ENCODE results near the gene GPX4.

Gene GPX4

DNA sequence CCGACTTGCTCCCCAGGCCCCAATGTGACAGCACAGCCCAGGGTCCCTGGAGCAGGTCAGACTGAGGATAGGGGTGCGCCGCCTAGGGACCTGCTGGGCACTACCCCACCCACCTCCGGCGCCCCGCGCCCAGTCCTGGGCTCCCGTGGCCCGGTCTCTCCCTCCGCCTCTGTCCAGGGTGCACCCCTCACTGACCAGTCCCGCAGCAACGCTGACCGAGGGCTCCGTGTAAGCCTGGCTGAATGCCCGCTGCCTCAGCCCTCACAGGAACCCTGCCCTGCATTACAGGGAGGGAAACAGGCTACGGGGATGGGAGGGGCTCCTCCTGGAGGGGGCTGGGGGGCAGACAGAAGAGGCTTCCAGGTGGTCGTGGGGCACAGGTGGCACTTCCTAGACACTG lies 31.7 kb downstream of the GPX4 start:
- DNase-seq, result no peak

DNA sequence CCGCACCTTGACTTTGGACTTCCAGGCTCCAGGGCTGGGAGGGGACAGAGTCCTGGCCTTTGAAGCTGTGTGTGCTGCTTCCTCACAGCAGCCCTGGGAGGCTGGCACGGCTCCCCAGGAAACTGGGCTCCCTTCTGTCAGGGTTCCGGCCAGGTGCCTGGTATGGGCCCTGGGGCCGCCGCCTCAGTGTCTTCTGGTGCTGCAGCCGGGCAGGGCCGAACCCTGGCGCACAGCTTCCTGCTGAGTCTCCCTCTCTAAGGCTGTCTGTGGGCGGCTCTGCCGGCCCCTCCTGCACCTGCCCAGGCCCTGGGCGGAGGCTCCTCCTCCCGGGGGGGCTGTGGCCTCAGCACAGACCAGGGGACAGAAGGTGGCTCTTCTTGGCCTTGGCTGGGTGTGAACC lies 32.4 kb downstream of the GPX4 start:
- DNase-seq, result no peak

DNA sequence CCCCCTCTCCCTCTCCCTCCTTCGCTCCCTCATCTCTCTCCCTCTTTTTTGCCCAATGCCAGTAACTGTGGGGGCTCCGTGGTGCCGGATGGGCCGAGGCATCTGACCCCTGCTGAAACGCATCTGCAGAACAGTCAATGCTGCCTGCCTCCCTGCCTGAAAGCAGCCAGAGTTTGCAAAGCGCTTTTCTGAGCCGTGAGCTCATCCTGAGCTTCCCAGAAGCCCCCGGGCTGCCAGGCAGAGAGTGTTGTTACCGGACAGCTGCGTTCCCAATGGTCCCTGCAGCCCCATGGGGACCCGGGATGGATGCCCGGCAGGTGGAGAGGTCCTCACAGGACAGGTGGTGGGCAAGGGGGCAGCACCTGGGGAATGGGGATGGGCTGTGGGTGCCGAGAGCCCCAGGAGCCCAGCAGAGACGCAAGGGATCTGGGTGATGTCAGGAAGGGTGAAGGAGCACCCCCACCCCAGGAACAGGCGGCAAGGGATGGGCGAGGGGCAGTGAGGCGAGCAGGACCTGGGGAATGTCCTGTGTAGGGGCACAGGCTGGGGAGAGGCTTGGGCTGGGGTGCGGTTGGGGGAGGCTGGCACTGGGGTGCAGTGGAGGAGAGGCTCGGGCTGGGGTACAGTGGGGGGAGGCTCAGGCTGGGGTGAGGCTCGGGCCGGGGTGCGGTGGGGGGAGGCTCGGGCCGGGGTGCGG lies 33.0 kb downstream of the GPX4 start:
- no peak for DNase-seq

DNA sequence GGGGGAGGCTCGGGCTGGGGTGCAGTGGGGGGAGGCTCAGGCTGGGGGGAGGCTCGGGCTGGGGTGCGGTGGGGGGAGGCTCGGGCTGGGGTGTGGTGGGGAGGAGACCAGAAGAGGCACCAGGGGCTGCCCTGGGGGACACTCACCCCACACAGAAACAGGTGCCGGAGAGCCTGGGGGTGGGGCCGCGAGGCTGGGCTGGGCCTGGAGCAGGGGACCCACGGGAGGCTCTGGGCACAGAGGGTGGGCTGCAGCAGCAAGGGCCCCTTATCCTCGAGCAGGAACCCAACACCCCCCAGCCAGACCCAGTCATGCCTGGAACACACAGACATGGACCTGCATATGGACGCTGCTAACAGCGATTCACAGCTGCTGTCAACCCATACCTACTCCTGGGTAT lies 34.3 kb downstream of the GPX4 start:
- DNase-seq, result no peak

DNA sequence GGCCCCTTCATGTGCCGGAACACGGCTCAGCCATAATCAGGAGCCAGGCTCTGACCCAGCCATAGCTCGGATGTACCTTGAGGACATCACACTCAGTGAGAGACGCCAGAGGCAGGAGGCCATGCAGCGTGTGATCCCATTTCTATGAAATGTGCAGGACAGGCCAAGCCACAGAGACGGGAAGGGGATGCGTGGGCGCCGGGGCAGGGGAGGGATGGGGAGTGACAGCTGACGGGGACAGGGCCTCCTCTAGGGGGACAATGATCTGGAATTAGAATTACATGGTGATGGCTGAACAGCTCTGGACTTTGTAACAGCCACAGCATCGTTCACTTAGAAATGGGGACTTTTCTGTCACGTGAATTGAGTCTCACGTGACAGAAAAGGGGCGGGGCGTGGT lies 35.3 kb downstream of the GPX4 start:
- DNase-seq, result no peak

DNA sequence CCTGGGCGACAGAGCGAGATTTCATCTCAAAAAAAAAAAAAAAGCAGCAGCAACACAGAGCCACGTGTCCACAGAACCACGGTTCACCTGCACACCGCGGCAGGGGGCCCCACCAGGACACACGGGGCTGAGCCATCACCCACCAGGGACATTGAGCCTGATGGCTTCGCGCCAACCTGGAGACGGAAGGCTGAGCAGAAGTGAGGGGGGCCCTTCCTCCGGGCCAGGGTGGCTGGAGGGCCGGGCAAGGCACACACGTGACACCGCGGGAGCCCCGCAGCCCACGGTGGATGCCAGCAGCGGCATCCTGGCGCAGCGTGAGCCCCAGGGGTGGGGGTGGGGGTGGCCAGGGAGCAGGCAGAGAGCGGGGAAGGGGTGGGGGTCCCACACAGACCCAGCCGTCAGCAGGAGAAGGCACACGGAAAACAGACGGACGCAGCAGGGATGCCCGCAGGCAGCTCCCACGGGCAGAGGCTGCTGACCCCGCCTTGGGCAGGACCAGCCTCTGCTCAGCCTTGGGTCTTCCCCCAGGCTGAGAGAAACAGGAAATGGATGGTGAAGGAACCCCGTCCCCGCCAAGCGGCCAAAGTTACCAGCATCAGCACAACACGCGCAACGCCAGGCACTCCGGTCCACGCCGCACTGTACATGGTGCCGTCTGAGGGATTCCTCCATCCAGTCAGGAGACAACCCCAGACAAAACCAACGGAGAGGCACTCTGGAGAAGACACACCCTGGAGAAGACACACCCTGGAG lies 36.7 kb downstream of the GPX4 start:
- DNase-seq, result no peak

DNA sequence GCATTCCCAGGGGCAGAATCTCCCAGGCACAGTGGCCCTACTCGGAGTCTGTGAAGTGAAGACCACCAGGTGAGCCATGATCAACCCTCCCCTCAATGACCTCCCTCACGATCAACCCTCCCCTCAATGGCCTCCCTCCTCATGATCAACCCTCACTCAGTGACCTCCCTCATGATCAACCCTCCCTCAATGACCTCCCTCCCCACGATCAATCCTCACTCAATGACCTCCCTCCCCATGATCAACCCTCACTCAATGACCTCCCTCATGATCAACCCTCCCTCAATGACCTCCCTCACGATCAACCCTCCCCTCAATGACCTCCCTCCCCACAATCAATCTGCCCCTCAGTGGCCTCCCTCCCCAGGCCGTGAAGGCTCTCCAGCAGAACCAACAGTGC lies 38.1 kb downstream of the GPX4 start:
- DNase-seq, result no peak

DNA sequence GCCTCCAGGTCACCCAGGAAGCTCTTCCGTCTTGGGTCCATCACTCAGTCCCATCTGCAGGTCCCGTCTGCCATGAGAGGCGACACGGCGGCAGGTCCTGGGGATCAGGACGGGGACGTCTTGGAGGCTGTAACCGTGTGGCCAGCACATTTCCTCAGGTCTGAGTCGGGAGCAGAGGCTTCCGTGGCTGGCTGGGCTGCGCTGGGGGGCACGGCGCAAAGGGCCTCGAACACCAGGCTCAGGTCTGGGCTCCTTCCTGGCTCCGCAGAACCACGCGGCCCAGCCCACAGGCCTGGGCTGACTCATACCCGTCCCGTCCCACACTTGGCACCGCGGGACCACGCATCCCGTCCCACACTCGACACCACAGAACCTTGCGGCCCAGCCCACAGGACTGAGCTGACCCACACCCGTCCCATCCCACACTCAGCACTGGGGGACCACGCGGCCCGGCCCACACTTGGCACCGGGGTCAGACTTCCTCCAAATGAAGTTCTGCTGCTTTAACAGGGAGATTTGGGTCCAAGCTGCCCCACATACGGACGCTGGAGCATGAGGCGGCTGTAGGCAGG lies 40.1 kb downstream of the GPX4 start:
- DNase-seq, result no peak

DNA sequence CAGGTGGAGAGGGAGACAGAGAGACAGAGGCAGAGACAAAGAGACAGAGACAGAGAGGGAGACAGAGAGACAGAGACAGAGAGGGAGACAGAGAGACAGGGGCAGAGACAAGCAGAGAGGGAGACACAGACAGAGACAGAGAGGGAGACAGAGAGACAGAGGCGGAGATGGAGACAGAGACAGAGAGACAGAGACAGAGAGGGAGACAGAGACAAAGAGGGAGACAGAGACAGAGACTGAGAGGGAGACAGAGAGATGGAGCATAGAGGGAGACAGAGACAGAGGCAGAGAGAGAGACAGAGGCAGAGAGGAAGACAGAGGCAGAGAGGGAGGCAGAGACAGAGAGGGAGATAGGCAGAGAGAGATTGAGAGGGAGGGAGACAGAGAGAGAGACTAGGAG lies 40.9 kb downstream of the GPX4 start:
- DNase-seq, result no peak

DNA sequence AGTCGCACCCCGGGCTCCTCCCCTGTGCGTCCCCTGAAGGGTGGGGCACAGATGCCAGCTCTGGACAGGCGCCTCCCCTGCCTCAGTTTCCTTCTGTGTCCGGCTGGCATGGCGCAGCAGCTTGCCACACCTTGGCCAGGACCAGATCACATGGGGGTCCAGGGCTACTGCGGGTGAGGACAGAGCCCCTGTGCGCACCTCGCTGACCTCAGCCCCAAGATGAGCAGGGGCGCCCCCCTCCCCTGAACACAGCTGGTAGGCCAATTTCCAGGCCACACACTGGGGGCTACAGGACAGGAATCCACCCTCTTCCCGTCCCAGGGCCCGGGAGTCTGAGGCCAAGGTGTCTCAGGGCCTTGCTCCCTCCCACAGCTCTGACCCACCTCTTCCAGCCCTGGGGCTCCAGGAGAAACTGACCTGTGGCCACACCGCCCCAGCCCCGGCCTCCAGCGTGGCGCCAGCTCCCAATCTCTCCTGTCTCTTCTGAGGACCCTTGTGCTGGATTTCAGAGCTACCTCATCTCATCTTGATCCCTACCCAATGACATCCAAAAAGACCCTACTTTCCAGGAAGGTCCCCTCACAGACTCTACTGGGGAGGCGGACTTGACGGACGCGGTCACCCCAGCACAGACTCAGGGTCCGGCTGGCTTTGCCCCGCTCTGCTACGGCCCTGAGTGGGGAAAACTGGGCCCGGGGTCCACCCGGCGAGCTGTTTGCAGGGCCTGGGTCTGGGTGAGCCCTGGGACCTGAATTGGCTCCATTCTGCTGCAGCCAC lies 42.0 kb downstream of the GPX4 start:
- no peak for DNase-seq

DNA sequence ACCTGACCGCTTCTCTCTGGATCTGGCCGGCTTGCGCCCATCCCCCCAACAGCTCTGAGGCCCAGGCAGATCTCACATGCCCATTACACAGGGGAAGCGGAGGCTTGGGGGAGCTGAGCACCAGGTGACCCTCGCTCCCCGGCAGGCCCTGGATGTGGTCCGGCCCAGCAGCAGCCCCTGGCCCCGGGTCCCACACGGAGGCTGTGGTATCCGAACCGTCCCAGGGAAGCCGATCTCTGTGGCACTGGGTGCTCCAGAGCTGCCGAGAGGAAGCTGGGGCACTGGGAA lies 42.6 kb downstream of the GPX4 start:
- no peak for DNase-seq

DNA sequence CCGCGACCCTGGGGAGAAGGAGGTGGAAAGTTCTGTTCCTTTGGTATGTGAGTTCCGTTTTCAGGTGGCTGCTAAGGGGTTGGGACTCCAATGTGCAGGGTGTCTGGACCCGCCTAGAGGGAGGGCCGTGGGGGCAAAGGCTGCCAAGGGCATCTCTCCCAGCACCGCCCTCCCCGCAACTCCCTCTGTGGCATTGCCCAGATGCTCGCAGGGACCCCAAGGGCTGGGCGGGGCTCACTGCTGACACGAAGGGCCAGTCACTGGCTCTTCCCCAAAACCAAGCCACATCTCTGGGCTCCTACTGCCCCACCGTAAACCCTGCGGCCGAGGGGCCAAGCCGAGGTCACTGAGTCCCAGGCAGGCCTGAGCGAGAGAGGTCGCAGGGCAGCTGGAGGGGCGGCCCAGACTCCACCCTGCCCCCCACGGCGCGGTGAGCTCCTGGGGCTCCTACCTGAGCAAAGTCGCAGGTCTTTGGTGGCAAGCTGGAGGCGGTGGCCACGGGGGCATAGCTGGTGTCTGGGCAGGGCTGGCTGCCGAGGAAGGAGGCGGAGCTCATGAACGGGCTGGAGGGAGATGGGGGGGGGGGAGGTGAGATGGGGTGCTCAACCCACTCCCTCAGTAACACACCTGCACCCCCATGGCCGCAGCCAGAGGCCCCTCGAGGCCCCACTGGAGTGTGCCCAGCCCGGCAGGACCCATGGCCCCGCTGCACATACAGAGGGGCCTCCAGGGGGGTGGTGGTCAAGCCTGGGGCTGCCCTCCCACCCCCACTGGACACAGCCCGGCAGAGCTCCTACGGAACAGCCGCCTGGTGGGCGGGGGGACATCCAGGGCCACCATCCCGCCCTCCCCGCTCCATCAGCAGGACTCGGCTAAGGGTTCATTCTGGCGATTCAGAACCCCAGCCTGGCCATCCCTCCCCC lies 43.3 kb downstream of the GPX4 start:
- DNase-seq, result no peak

DNA sequence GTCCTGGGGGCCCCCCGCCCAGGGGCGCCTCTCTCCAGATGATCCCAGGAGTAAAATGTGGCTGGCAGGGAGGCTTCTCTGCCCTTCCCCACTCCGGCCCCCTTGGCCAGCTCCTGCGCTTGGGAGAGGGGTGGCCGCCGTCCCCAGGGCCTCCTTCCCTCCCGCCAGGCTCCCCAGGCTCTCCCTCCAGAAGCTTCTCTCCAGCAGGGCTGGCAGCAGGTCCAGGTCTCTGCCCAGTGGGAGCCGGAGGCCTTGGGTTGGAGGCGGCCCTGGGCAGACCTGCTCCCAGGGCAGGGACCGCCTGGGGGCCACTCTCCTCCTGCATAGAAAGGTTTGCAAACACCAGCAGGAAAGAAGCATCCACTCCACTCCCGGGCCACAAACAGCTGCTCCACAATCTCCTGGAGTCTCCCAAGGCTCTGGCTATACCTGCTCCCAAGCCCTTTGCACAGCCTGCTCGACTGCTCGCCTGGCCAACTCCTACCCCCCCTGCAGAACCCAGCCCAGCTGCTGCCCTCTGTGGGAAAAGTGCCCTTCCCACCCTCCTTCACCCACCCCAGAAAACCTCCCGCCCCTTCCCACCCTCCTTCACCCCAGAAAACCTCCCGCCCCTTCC lies 44.2 kb downstream of the GPX4 start:
- no peak for DNase-seq

DNA sequence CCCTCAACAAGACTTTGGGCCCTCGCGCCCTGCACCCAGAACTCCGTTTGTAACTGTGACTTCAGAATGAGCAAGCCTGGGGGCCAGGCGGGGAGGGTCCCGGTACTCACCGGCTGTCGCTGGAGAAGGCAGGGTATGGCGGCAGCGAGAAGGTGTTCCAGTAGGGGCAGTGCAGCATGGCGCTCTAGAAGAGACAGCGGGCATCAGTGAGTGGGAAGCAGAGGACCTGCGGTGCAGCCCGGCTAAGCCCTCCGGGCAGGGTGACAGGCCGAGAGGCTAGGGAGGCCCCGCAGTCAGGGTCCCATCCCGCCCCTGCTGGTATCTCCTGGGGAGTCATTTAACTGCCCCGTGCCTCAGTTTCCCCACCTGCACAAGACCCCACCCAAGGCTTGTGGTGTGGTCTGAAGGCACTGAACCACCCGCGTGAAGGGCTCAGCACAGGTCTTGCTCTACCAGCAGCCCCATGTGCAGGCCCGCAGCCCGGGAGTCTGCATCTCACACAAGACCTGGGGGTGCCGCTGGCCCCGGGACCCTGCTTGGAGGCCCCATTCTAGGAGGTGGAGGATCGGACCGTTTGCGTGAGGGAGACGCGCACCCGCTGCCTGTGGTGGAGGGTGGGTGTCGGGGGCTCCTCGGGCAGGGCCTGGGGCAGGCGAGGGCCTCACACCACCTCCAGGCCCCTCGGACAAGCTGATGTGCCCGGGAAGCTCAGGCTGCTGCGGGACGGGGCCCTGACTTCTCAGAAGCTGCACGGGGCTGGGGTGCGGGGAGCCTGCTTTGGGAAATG lies 45.7 kb downstream of the GPX4 start:
- DNase-seq, result no peak

DNA sequence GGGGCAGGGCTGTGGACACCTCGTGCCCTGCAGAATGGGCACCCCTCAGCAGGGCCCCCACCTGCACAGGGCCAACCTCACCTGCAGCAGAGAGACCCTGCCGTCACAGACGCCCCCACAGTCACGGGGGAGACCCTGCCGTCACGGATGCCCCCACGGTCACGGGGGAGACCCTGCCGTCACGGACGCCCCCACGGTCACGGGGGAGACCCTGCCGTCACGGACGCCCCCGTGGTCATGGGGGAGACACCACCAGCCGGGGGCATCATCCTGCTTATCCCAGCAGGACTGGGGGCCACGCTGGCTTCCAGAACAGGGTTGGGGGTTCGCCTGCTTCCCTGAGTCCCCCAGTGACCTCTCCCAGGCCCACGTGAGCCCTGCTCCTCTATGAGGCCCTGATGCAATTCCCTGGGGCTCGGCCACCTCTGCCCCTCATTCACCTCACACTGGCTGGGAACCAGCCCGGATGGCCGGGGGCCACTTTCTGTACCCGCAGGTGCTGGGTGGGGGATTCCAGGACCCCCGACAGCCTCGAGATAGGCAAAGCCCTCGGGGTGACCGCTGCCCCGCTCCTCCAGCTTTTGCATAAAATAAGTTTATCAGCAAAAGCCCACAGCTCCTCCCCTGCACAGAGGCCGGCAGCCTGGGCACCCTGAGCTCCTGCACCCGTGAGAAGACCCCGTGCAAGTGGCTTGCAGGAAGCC lies 46.7 kb downstream of the GPX4 start:
- DNase-seq, result no peak

DNA sequence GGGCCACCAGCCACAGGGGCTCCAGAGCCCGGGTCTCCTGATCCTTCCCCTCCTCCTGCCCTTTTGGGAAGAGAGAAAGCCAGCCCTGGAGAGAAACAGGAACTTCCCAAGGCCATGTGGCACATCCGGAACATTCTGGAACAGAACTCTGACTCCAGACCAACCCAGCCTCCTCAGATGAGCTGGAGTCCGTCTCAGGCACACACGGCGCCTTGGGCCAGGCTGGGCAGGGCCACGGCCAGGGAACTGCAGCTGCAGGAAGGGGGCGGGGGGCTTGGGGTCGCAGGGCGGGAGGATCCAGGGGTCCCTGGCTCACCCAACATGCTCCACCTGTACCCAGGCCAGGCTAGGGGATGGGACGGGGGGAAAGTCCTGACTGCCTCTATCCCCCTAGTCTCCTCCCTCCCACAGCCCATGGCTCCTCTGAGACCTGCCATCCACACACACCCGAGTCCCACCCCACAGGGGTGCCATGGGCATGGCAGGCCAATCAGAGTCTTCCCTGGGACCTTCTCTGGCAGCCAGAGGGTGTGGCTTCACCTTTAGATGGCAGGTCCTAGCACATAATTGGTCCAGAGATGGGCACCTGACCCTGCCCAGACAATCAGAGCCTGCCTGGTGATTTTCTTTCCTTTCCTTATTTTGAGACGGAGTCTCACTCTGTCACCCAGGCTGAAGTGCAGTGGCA lies 47.4 kb downstream of the GPX4 start:
- no peak for DNase-seq

DNA sequence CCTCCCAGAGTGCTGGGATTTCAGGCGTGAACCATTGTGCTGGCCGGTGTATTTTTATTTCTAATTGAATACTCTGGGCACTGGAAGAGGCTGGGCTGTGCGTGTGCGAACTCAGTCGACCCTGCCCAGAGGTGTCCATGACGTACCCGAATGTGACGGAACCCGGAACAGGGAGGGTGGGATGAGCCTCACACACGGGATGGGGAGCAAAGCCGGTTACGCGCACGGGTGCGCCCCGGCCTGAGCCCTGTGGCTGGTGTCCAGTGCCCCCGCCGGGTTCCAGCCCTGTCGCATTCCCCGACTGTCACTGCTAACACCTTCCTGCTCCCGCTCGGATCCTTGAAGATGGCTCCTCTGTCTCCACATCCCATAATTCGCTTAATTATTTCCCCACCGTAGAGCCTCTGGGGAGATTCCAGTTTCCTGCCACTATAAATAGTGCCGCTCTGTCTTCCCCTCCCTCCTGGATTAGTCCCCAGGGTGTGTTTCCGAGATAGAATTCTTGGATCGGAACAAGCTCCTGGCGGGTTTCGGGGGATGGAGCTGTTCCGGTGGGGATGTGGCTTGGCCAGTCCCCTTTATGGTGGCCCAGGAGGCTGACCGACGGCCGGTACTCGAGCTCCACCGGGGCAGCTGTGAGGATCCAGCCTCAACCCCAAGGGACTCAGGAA lies 48.3 kb downstream of the GPX4 start:
- DNase-seq, result no peak

DNA sequence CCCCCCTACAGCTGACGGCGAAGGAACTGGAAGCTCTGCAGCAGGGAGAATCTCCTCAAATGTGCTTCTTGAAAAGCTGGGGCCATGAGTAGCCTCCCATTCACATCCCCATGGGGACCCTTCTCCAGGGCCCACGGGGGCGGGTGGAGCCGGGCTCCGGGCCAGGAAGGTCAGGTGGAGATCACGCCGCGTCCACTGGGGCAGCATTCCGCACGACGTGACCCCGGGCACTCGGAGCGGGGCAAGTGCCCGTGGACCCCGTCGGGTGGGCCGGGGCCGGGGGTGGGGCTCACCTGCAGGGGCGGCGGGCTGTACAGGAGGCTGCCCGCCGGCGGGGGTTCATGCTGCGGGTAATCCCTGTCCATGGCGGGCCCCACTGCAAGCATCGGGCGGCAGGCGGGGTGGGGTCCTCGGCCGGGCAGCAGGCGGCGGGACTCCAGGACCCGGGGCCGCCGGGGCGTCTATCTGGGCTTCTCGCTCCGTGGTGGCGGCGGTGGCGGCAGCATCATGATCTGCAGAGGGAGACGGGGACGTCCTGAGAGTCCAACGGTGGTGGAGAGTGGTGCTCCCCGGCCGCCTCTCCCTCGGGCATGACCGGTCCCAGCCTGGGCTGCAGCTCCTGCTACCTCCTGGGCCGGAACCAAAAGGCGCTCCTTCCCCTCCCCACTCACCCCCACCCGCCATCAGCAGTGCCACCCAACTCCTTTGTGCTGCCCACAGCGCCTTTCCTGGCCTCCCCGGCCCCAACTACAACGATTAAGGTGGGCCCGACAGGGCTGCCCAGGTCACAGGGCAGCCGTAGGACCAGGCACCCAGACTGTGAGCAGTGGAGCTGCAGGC lies 50.3 kb downstream of the GPX4 start:
- DNase-seq, result no peak
